SU-DHL-6 (cell line): ENCODE data around the gene SLC27A4.

Source experiments
- EZH2phosphoT487 ChIP-seq: fragments of 200-600 bp; sonication (generic), shearing (Covaris generic); conservative IDR thresholded peaks from 2 replicates; pipeline ENCODE4 v1.6.1; 2018; ENCODE audit warnings: mild to moderate bottlenecking, antibody characterized with exemption, low read length, moderate library complexity, mixed read lengths
- TF ChIP-seq, protein P1 (sequence below): fragments of 200-600 bp; sonication (generic); IDR thresholded peaks from one replicate; pipeline ENCODE4 v1.5.1; 2017; ENCODE audit warnings: antibody characterized with exemption, mild to moderate bottlenecking, low read length, moderate library complexity; ENCODE audit not compliant: insufficient read depth, poor library complexity, severe bottlenecking

DNA sequence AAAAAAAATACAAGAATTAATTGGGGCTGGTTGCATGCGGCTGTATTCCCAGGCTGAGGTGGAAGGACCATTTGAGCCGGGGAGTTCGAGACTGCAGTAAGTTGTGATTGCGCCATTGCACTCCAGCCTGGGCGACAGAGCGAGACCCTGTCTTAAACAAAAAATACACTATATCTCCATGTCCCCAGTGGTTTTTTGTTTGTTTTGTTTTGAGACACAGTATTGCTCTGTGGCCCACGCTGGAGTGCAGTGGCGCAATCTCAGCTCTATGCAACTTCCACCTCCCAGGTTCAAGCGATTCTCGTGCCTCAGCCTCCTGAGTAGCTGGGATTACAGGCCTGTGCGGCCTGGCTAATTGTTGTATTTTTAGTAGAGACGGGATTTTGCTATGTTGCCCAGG is 16.5 kb upstream of the SLC27A4 start:
- TF ChIP-seq, protein P1, sequence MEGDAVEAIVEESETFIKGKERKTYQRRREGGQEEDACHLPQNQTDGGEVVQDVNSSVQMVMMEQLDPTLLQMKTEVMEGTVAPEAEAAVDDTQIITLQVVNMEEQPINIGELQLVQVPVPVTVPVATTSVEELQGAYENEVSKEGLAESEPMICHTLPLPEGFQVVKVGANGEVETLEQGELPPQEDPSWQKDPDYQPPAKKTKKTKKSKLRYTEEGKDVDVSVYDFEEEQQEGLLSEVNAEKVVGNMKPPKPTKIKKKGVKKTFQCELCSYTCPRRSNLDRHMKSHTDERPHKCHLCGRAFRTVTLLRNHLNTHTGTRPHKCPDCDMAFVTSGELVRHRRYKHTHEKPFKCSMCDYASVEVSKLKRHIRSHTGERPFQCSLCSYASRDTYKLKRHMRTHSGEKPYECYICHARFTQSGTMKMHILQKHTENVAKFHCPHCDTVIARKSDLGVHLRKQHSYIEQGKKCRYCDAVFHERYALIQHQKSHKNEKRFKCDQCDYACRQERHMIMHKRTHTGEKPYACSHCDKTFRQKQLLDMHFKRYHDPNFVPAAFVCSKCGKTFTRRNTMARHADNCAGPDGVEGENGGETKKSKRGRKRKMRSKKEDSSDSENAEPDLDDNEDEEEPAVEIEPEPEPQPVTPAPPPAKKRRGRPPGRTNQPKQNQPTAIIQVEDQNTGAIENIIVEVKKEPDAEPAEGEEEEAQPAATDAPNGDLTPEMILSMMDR = no peak
- no peak for TF ChIP-seq EZH2phosphoT487
